ENCODE data around the gene OXLD1. TPM values are rescaled to one million over a fixed set of nuclear protein-coding genes. Genes with fewer than 3 reads are reported as not detected.
A peak's percentile ranks its signal among the peaks of the same experiment; 100 is the strongest.

OXLD1 gene
- total RNA-seq, result 10 to 100 TPM; 43.6 to 49.9 TPM

DNA sequence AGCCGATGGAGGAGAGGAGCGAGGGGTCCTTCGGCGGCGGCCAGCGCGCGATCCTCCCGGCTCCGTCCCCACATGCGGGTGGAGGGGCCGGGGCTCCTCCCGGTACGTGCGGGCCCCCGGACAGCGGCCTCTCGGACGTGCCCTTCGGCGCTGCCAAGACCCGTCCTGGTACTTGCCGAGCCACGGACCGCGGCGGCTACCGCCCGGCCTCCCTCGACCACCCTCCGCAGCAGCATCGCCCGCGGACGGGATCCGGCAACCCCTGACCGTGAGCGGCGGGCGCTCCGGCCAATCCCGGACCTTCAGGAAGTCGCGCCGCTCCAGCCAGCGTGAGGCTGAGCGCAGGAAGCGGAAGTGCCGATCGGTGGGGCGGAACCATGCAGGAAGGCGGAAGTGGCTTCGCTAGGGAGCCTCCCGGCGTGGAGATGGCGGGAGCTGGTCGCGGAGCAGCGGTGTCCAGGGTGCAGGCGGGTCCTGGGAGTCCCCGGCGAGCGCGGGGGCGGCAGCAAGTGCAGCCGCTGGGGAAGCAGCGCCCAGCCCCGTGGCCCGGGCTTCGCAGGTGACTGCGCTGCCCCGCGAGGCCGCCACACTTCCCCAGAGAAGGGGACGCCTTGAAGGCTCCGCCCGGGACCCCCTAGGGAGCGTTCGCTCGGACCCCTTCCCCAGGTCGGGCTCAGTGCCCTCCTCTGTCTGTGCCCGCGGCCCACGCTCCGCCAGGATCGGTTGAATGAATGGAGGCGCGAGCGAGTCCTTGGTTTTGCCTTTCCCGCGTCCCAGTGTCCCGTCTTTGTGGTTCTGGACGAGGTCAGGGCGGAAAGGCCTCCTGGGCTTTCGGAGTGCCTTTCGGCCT, at the start of gene OXLD1, which contains the start of gene CCDC137:
OXLD1 (minus strand) TSS at position 264 of the 850 bp plus-strand sequence; CDS start at position 236, 28 bp downstream.
CCDC137 (plus strand) TSS at position 396 of the 850 bp plus-strand sequence; CDS start at position 426, 30 bp downstream.
- peak within 1 kb of the TSS; percentile 93 for H3K27ac Mint-ChIP-seq
- H3K27me3 Mint-ChIP-seq, result no peaks in the 10 kb centered on the region
- peak within 1 kb of the TSS; percentile 88 for H3K4me3 Mint-ChIP-seq
- ChIA-PET POLR2A (interaction anchor here (0.6 to 1.0 kb wide), 2 partner anchors 17 to 1387 kb away, joined by 3 to 8 read pairs; partner anchors contain the start of genes ARL16 and HGS), CTCF (interaction anchor here (0.6 to 2.4 kb wide), 2 partner anchors 17 to 35 kb away, joined by 3 to 12 read pairs; partner anchors contain the start of genes ARL16 and HGS)
- peaks cover 50% of the 10 kb centered on the region for H3K36me3 Mint-ChIP-seq (ENCODE audit: low read depth)
- DNase-seq, result peak; percentile 96
- no peaks in the 10 kb centered on the region for H3K9me3 Mint-ChIP-seq
- peaks cover 54% of the 10 kb centered on the region for H3K4me1 Mint-ChIP-seq

DNA sequence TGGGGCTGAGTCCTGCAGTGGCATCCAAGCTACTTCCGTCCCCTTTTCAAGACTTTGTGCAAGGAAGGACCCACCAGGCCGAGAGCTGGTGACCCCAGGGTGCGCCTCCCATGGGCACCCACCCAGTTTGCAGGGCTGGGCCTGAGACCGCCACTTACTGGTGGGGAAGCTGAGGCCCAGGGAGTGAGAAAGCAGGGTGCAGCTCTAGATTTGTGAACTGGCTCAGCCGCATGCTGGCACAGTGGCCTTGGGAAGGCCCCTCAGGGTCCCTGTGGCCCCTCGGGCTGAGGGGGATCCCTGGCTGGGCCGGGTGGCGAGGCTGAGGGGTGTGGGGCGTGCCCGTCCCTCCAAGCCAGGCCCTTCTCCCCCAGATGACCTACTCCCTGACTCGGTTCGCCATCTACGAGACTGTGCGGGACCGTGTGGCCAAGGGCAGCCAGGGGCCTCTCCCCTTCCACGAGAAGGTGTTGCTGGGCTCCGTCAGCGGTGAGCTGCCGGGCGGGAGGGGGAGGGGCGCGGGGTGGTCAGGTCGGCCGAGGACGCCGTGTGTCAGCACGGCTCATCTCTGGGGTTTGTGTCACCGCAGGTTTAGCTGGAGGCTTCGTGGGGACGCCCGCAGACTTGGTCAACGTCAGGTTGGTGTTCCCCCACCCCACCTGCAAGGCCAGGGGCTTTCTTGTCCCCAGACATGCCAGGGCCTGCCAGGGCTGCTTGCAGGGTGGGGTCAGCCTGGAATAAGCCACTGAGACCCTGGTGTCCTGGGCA, 48.9 kb upstream of the OXLD1 start:
- DNase-seq, result no peak

DNA sequence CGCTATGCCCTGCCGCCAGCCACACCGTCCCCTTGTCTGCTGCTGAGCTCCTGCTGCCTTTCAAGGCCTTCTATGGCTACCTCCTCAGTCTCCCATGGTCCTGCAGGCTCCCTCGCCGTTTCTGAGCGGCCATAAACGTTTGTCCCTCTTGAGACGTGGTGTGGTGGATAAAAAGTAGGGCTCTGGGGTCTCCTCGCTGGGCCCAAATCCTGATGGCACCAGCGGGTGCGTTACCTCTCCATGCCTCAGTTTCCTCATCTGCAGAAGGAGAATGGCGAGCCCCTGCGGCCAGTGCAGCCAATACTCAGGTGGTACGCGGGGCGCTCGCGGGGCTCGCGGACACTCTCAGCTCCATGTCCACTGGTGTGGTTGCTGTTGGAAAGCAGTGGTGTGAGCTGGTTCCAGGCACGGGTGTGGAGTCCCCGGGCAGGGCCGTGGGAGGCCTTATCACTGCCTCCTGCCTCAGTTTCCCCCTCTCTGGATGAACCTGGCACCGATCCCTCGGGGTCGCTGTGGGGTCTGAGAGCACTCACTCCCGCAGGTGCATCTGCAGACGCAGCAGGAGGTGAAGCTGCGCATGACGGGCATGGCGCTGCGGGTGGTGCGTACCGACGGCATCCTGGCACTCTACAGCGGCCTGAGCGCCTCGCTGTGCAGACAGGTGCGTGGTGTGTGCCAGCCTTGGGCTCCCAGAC, 48.2 kb upstream of the OXLD1 start:
- Mint-ChIP-seq H3K4me1 (peaks cover 26% of the 10 kb centered on the region), H3K27ac (peak overlapping the region; percentile 9), H3K4me3 (peak overlapping the region; percentile 13), H3K9me3 (no peaks in the 10 kb centered on the region), H3K27me3 (no peaks in the 10 kb centered on the region), H3K36me3 (ENCODE audit: low read depth) (peaks cover 1% of the 10 kb centered on the region)
- POLR2A ChIA-PET, result no interaction called here
- CTCF ChIA-PET, result no interaction called here
- no peak for DNase-seq

More for the DNA sequence above, 48.9 kb upstream of the OXLD1 start:
- no peaks in the 10 kb centered on the region for H3K9me3 Mint-ChIP-seq
- peaks cover 1% of the 10 kb centered on the region for H3K36me3 Mint-ChIP-seq (ENCODE audit: low read depth)
- POLR2A ChIA-PET, result no interaction called here
- no peak overlapping the region for H3K4me3 Mint-ChIP-seq
- no peak overlapping the region for H3K27ac Mint-ChIP-seq
- H3K27me3 Mint-ChIP-seq, result no peaks in the 10 kb centered on the region
- CTCF ChIA-PET, result no interaction called here
- peaks cover 20% of the 10 kb centered on the region for H3K4me1 Mint-ChIP-seq

DNA sequence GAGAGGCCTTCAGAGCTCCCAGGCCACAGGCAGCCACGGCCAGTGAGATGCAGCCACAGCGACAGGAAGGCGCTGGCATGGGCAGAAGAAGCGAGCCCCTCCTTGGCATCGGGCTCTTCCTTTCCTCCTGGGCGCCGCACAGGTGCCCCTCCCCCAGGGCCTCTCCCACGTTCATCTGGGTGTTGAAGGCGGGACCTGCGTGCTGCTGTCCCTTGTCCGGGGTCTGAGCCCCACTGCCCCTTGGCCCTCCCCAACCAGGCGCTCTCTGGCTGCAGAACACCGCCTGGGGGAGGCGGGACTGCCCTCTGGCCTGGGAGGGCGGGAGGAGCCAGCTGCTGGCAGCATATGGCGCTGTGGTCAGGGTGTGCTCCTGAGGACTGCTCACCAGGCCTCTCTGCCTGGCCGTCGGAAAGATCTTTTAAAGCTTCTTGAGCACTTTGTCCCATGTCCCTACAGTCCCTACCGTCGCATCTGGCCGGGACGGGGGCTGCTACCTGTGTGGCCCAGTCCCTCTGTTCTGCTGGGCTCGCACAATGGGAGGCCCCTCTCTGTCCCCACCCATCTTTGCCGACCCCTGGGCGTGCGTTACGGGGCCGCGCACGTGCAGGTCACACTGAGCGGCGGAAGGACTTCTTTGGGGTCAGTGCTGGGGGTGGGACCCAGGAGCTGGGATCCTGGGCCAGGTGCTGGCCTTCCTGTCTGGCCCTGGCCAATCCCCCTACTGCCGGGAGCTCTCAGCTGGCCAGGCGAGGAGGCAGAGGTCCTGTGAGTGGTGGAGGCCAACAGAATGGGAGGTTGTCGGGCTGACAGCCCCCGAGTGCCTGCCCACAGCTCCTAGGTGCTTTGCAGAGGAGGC, 47.4 kb upstream of the OXLD1 start:
- H3K4me1 Mint-ChIP-seq, result peaks cover 28% of the 10 kb centered on the region
- ChIA-PET POLR2A (no interaction called here), CTCF (no interaction called here)
- no peak overlapping the region for H3K27ac Mint-ChIP-seq
- H3K27me3 Mint-ChIP-seq, result no peaks in the 10 kb centered on the region
- peaks cover 5% of the 10 kb centered on the region for H3K36me3 Mint-ChIP-seq (ENCODE audit: low read depth)
- peak overlapping the region; percentile 81 for H3K4me3 Mint-ChIP-seq
- DNase-seq, result no peak
- H3K9me3 Mint-ChIP-seq, result no peaks in the 10 kb centered on the region

DNA sequence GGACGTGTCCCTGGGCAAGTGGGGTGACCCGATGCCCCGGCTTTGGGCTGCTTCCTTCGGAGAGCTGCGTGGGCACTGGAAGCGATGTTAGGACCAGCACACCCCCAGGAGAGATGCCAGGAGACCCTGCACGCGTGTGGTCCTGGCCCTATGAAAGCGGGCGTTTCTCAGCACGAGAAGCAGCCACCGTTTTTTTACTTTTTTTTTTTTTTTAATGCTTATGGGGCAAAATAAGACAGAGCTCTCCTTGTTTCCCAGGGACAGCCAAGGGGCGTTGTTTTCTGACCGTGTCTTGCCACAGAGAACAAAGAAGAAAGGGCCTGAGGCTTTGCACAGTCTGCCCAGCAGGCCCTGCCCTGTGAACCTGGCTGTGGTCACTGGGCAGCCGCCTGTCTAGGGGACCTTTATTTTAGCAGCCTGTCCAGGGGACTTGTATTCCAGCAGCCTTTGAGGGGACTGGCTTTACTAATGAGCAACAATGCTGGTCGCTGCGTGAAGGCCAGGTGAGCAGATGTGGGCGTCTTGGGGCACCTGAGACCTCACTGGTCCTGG, 46.7 kb upstream of the OXLD1 start:
- CTCF ChIA-PET, result interaction anchor here (0.6 to 1.4 kb wide), 2 partner anchors 34 to 134 kb away, joined by 3 to 4 read pairs; no protein-coding TSS in a partner anchor
- no peak for DNase-seq
- POLR2A ChIA-PET, result no interaction called here
- Mint-ChIP-seq H3K36me3 (ENCODE audit: low read depth) (peaks cover 5% of the 10 kb centered on the region), H3K27ac (peak overlapping the region; percentile 60), H3K9me3 (no peaks in the 10 kb centered on the region), H3K4me1 (peaks cover 28% of the 10 kb centered on the region), H3K27me3 (no peaks in the 10 kb centered on the region), H3K4me3 (peak overlapping the region; percentile 81)

DNA sequence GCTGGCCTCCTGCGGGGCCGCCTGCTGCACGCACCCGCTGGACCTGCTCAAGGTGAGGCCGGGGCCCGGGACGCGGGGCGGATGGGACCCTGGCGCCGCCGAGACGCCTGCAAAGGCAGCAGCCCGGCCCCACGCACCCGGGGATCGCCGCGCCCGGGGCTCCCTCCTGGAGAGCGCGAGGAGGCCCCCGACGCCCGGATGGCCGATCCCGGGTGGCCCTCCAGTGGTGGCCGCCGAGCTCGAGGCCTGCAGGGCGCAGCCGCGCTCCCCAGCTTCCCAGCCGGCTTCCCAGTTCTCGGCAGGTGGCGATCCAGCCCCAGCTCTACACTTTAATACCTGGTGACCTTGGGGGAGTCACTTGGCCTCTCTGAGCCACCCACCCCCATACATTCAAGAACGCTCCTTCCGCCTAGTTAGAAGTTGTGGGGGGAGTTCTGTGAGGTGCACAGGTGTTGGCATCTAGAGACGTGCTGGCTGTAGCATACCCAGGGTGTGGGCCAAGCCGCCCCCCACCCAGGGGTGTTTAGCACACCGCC, 46.1 kb upstream of the OXLD1 start:
- H3K4me1 Mint-ChIP-seq, result peaks cover 28% of the 10 kb centered on the region

DNA sequence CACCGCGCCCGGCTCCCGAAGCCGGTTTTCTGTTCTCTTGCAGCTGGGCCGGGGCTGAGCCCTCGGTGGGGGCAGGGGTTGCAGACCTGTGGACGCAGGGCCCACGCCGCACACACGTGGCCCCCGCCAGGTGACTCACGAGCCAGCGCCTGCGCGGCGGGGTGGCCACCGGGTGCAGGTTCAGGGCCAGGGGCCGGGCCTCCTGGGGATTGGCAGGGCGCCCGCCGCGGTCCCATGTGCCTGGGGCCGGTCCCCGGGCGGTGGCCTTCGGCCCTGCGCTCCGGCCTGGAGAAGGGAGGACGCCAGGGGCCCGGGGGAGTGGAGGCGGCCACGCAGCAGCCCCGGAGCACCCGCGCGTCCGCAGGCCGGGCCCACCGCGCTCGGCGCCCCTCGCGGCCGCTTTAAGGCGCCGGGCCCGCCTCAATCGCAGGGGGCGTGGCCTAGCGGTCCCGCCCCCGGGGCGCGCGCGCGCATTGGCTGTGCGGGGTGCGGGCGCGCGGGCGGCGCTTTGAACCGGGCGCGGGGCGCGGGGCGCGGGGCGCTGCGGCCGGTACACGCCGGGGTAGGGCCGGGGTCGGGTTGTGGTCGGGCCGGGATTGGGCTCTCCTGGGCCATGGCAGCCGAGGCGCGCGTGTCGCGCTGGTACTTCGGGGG, 45.5 kb upstream of the OXLD1 start, which contains the start of gene SLC25A10:
SLC25A10 (plus strand) TSS at position 471 of the 654 bp plus-strand sequence; CDS start at position 614, 143 bp downstream.
- H3K4me3 Mint-ChIP-seq, result peak within 1 kb of the TSS; percentile 81
- ChIA-PET CTCF (interaction anchor here (0.6 to 1.4 kb wide), 2 partner anchors 33 to 194 kb away, joined by 3 to 4 read pairs; no protein-coding TSS in a partner anchor), POLR2A (interaction anchor here (0.7 kb wide), 1 partner anchor 11 kb away, joined by 3 read pairs; no protein-coding TSS in a partner anchor)
- H3K36me3 Mint-ChIP-seq (ENCODE audit: low read depth), result peaks cover 5% of the 10 kb centered on the region
- H3K9me3 Mint-ChIP-seq, result no peaks in the 10 kb centered on the region
- peaks cover 28% of the 10 kb centered on the region for H3K4me1 Mint-ChIP-seq
- no peaks in the 10 kb centered on the region for H3K27me3 Mint-ChIP-seq
- H3K27ac Mint-ChIP-seq, result peak within 1 kb of the TSS; percentile 90
- DNase-seq, result peak; percentile 83

More for the DNA sequence above, 46.1 kb upstream of the OXLD1 start:
- Mint-ChIP-seq H3K27ac (peak overlapping the region; percentile 60), H3K27me3 (no peaks in the 10 kb centered on the region), H3K4me3 (peak overlapping the region; percentile 81), H3K9me3 (no peaks in the 10 kb centered on the region), H3K36me3 (ENCODE audit: low read depth) (peaks cover 4% of the 10 kb centered on the region)
- ChIA-PET POLR2A (no interaction called here), CTCF (interaction anchor here (0.6 to 1.4 kb wide), 2 partner anchors 34 to 133 kb away, joined by 3 to 4 read pairs; no protein-coding TSS in a partner anchor)
- DNase-seq, result no peak

DNA sequence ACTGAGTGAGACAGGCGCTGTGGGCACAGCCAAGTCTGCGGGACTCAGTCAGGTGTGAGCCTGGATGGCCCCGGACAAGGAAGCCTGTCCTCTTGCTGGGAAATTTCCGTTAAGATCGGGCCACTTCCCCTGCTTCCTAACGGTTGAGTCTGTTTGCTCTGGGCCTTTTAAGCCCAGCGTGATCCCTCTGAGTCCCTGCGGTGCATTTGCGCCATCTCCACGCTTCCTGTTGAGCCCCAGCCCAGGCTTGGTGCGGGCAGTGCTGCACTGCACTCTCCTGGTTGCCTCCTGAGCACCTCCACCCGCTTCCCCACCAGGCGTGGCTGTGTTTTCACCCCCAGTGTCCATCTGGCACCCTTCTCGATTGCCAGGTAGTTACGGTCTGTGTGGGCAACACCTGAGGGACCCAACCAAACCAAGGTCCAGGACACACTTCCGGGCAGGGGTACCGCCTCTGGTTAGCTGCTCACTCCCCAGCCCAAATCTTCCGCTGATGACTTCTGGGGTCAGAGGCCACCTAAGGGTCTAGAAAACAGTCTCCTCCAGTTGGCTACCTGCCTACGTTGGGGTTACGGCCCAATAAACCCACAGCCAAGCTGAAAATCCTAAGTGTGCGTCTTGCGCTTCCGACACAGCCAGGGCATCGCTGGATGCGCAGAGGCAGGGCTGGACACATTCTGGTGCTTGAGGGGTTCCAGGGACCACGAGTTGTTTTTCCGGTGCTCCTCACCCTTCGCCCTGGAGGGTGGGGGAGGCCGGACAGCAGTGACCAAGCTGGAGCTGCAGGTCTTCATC, 44.3 kb upstream of the OXLD1 start:
- Mint-ChIP-seq H3K9me3 (no peaks in the 10 kb centered on the region), H3K4me3 (peak overlapping the region; percentile 69), H3K36me3 (ENCODE audit: low read depth) (peaks cover 16% of the 10 kb centered on the region), H3K27me3 (no peaks in the 10 kb centered on the region), H3K4me1 (peaks cover 32% of the 10 kb centered on the region), H3K27ac (peak overlapping the region; percentile 90)
- CTCF ChIA-PET, result interaction anchor here (0.9 kb wide), 1 partner anchor 14 kb away, joined by 3 read pairs; no protein-coding TSS in a partner anchor
- peak; percentile 42 for DNase-seq
- POLR2A ChIA-PET, result interaction anchor here (0.7 kb wide), 1 partner anchor 9 kb away, joined by 3 read pairs; no protein-coding TSS in a partner anchor

DNA sequence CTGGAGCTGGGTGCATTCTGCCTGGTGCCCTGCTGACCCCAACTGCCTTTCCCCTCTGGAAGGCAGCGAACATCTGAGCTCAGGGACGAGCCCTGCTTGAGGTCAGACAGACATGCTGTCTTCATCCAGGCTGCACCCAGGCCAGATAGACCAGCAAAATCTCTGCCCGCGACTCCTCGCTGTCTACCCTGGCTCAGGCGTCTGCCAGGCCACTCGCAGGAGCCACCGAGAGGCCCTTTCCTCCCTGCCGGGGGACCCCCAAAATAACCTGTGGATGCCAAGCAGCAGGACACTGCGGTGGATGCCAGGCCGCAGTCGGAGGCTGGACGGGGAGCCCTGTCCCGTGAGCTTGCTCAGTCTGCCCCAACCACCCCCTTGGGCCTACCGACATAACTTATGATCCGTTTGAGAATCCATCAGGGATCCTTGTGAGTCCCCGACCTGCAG, 42.4 kb upstream of the OXLD1 start:
- no peak for DNase-seq
- H3K36me3 Mint-ChIP-seq (ENCODE audit: low read depth), result peaks cover 25% of the 10 kb centered on the region
- no peaks in the 10 kb centered on the region for H3K27me3 Mint-ChIP-seq
- no peaks in the 10 kb centered on the region for H3K9me3 Mint-ChIP-seq
- ChIA-PET POLR2A (no interaction called here), CTCF (interaction anchor here (1.0 to 1.3 kb wide), 2 partner anchors 13 to 45 kb away, joined by 3 read pairs; no protein-coding TSS in a partner anchor)
- H3K27ac Mint-ChIP-seq, result peak overlapping the region; percentile 57
- H3K4me3 Mint-ChIP-seq, result no peak overlapping the region
- H3K4me1 Mint-ChIP-seq, result peaks cover 40% of the 10 kb centered on the region
